NCI-H526 treated with DMSO at 0.1 percent for 48 hours (cell line): ENCODE data around the gene SBK3.
"Not testable (repeated sequence)": the region's sequence is repeated elsewhere in the genome, so short reads cannot be mapped to it uniquely, and the experiment has no call there.

ENCODE experiments used
- DNase-seq: peaks from one replicate; lab custom pipeline; 2025; lab: John Stamatoyannopoulos, UW

SBK3 gene

GRCh38 chr19:55516878-55517620, 28.3 kb downstream of the SBK3 start:
- DNase-seq = peak; percentile 81

- DNase-seq = no peak
These were observed 37.2 kb downstream of the SBK3 start for GRCh38 chr19:55508120-55508519.

- DNase-seq = no peak
These were observed 40.4 kb downstream of the SBK3 start for GRCh38 chr19:55504981-55505380.

GRCh38 chr19:55504252-55504603, 41.1 kb downstream of the SBK3 start:
- no peak for DNase-seq

- peak; percentile 93 for DNase-seq
These were observed 41.7 kb downstream of the SBK3 start for GRCh38 chr19:55503502-55504251.

- no peak for DNase-seq
These were observed 42.2 kb downstream of the SBK3 start for GRCh38 chr19:55503157-55503501.

GRCh38 chr19:55502197-55502952, 43.0 kb downstream of the SBK3 start:
- no peak for DNase-seq

GRCh38 chr19:55500368-55500952, 44.9 kb downstream of the SBK3 start:
- no peak for DNase-seq

GRCh38 chr19:55498246-55498840, 47.0 kb downstream of the SBK3 start:
- no peak for DNase-seq

GRCh38 chr19:55497763-55498162, 47.6 kb downstream of the SBK3 start:
- no peak for DNase-seq

- DNase-seq = not testable (repeated sequence)
These were observed 48.5 kb downstream of the SBK3 start for GRCh38 chr19:55496820-55497219.

- DNase-seq = no peak
These were observed 49.5 kb downstream of the SBK3 start for GRCh38 chr19:55495646-55496349.

GRCh38 chr19:55494172-55494761, 51.1 kb downstream of the SBK3 start:
- no peak for DNase-seq

GRCh38 chr19:55493645-55494171, 51.6 kb downstream of the SBK3 start:
- no peak for DNase-seq

GRCh38 chr19:55493052-55493644, 52.2 kb downstream of the SBK3 start:
- no peak for DNase-seq

- DNase-seq = no peak
These were observed 52.9 kb downstream of the SBK3 start for GRCh38 chr19:55492362-55492944.

- DNase-seq = no peak
These were observed 53.6 kb downstream of the SBK3 start for GRCh38 chr19:55491546-55492360.
